H1 (cell line): ENCODE measurements around the gene MS4A18. TPM values are rescaled to one million over a fixed set of nuclear protein-coding genes. Genes with fewer than 3 reads are reported as not detected.

Experiments
- BCL11A ChIP-seq, 2 experiments: IDR thresholded peaks; one replicate each; pipeline ENCODE4 v1.6.1; 2011; ENCODE audit warnings: low read depth in 2 of 2, low read length in 2 of 2, mild to moderate bottlenecking in 2 of 2
- CTBP2 ChIP-seq: IDR thresholded peaks from 2 replicates; pipeline ENCODE4 v1.7.0; 2011; ENCODE audit warnings: borderline replicate concordance, mild to moderate bottlenecking, moderate library complexity, mixed read lengths, low read length; ENCODE audit not compliant: insufficient read depth, insufficient read length
- EZH2 ChIP-seq: fragments of 200-600 bp; sonication (generic); IDR thresholded peaks from 2 replicates; pipeline ENCODE4 v1.7.1; 2012; ENCODE audit warnings: low read depth, mild to moderate bottlenecking, moderate library complexity, low read length, inconsistent platforms; ENCODE audit not compliant: severe bottlenecking
- HDAC2 ChIP-seq, 2 experiments: fragments of 300-600 bp in 1 of 2; sonication (generic) in 1 of 2; IDR thresholded peaks; 2 replicates each; pipeline ENCODE4 v1.6.1; 2011 to 2012; ENCODE audit warnings: low read depth in 2 of 2, low read length in 2 of 2, mild to moderate bottlenecking in 2 of 2, moderate library complexity in 2 of 2, borderline replicate concordance in 1 of 2, inconsistent platforms in 1 of 2
- JUN ChIP-seq: IDR thresholded peaks from 2 replicates; pipeline ENCODE4 v1.6.1; 2011; ENCODE audit warnings: low read depth, mild to moderate bottlenecking, improper control_type of control experiment, low read length
- JUND ChIP-seq: IDR thresholded peaks from 2 replicates; pipeline ENCODE4 v1.6.1; 2011; ENCODE audit warnings: mild to moderate bottlenecking, improper control_type of control experiment, low read length
- KDM4A ChIP-seq: IDR thresholded peaks from one replicate; pipeline ENCODE4 v1.7.1; 2012; ENCODE audit warnings: low read depth, mild to moderate bottlenecking, moderate library complexity, low read length, inconsistent platforms; ENCODE audit not compliant: severe bottlenecking
- RAD21 ChIP-seq, 2 experiments: IDR thresholded peaks in 1 of 2; conservative IDR thresholded peaks in 1 of 2; 2 replicates each; pipeline ENCODE4 v1.6.1; 2011; ENCODE audit warnings: low read depth in 2 of 2, low read length in 2 of 2, improper control_type of control experiment in 1 of 2, inconsistent platforms in 1 of 2, mild to moderate bottlenecking in 1 of 2, moderate library complexity in 1 of 2
- SAP30 ChIP-seq: fragments of 300-600 bp; sonication (generic); IDR thresholded peaks from 2 replicates; pipeline ENCODE4 v1.7.1; 2012; ENCODE audit warnings: low read length, moderate library complexity, mild to moderate bottlenecking, inconsistent platforms; ENCODE audit not compliant: insufficient read depth, insufficient replicate concordance
- SP2 ChIP-seq: IDR thresholded peaks from 2 replicates; pipeline ENCODE4 v1.6.1; 2012; ENCODE audit warnings: mild to moderate bottlenecking, low read length, inconsistent platforms
- TAF7 ChIP-seq: optimal IDR thresholded peaks from 2 replicates; pipeline ENCODE3; 2011; ENCODE audit warnings: low read depth, mild to moderate bottlenecking, inconsistent platforms, low read length, moderate library complexity, borderline replicate concordance
- polyA plus RNA-seq, 7 experiments: library from polyadenylated mRNA; depleted of rRNA in 3 of 7; stranded (reverse) in 5 of 7; unstranded in 2 of 7; fragments of >200 nt in 5 of 7; fragments of 200-250 nt in 2 of 7; gene quantifications; 1 replicate in 5 of 7; 2 replicates in 1 of 7; 4 replicates in 1 of 7; pipeline versions ENCODE4 v1.2.1 to v1.2.3, GENCODE V29; 2011 to 2013; ENCODE audit warnings: missing spikeins in 2 of 7, mixed read lengths in 2 of 7
- total RNA-seq: library from RNA; stranded (reverse); fragmentation: NEBNext Ultra II Directional; extraction: Animal tissue kit (Norgen Biotek cat#: 25700); gene quantifications from 2 replicates; pipeline ENCODE4 v1.2.1, GENCODE V29; 2021
- TF ChIP-seq, protein P1 (sequence below): IDR thresholded peaks from 2 replicates; pipeline ENCODE4 v1.6.1; 2011; ENCODE audit warnings: low read length, improper control_type of control experiment
- TF ChIP-seq, protein P2 (sequence below), 3 experiments: IDR thresholded peaks; 1 replicate in 2 of 3; 2 replicates in 1 of 3; pipeline versions ENCODE4 v1.5.1 to v1.6.1; 2011; ENCODE audit warnings: low read length in 3 of 3, mild to moderate bottlenecking in 3 of 3, inconsistent platforms in 2 of 3, low read depth in 1 of 3, moderate library complexity in 1 of 3; ENCODE audit not compliant: insufficient read depth in 1 of 3; ENCODE audit errors: control extremely low read depth in 1 of 3

MS4A18 gene
- total and polyA plus RNA-seq, 2 of the 8 experiments (the other 6 are each of a cell fraction or from before 2014, with no cell fraction given) = not detected

DNA sequence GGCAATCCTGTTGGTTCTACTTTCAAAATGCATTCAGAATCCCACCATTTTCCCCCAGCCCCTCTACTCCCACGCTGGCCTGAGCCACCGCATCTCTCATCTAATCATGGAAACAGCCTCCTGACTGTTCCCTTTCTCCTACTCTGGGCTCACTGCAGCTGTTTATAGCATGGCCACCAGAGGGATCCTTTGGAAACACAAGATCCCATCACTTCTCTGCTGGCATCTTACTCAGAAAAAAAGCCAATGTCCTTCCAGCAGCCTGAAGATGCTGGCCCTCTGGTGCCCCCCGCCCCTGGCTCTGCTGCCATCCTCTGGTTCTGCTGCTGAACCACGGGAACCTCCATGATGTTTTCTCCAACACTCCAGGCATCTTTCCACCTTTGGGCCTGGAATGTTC is 14.0 kb upstream of the MS4A18 start (continued):
- TF ChIP-seq CTBP2 = no peak
- no peak for TF ChIP-seq JUND
- no peak for TF ChIP-seq JUN
- TF ChIP-seq BCL11A (IDR thresholded peaks at IDR 0.05; ENCODE audit: low read depth in 2 of 2, low read length in 2 of 2) = no peak
- TF ChIP-seq SAP30 = no peak
- TF ChIP-seq SP2 = no peak
- TF ChIP-seq, protein P1, sequence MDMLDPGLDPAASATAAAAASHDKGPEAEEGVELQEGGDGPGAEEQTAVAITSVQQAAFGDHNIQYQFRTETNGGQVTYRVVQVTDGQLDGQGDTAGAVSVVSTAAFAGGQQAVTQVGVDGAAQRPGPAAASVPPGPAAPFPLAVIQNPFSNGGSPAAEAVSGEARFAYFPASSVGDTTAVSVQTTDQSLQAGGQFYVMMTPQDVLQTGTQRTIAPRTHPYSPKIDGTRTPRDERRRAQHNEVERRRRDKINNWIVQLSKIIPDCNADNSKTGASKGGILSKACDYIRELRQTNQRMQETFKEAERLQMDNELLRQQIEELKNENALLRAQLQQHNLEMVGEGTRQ = no peak
- no peak for TF ChIP-seq HDAC2 (IDR thresholded peaks at IDR 0.05; ENCODE audit: borderline replicate concordance in 1 of 2, low read depth in 2 of 2, low read length in 2 of 2)
- no peak for TF ChIP-seq TAF7
- TF ChIP-seq KDM4A = no peak
- no peak for TF ChIP-seq EZH2
- TF ChIP-seq, protein P2, sequence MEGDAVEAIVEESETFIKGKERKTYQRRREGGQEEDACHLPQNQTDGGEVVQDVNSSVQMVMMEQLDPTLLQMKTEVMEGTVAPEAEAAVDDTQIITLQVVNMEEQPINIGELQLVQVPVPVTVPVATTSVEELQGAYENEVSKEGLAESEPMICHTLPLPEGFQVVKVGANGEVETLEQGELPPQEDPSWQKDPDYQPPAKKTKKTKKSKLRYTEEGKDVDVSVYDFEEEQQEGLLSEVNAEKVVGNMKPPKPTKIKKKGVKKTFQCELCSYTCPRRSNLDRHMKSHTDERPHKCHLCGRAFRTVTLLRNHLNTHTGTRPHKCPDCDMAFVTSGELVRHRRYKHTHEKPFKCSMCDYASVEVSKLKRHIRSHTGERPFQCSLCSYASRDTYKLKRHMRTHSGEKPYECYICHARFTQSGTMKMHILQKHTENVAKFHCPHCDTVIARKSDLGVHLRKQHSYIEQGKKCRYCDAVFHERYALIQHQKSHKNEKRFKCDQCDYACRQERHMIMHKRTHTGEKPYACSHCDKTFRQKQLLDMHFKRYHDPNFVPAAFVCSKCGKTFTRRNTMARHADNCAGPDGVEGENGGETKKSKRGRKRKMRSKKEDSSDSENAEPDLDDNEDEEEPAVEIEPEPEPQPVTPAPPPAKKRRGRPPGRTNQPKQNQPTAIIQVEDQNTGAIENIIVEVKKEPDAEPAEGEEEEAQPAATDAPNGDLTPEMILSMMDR (IDR thresholded peaks at IDR 0.05; ENCODE audit: control extremely low read depth in 1 of 3, insufficient read depth in 1 of 3, low read depth in 1 of 3, low read length in 3 of 3) = peak; percentile 7 to 69 (median 52)
- peak; percentile 30 to 39; a peak in 2 of 4 replicates for TF ChIP-seq RAD21 (IDR thresholded peaks at IDR 0.05 in 1 of 2, conservative IDR thresholded peaks at IDR 0.05 in 1 of 2; ENCODE audit: low read depth in 2 of 2, low read length in 2 of 2)
